B cell (primary cell): ENCODE measurements around the gene MYCBPAP.

Source experiments
- CTCF ChIP-seq: fragments of 200-600 bp; IDR thresholded peaks from one replicate; pipeline ENCODE4 v1.8.0; 2022; ENCODE audit warnings: antibody characterized with exemption, mild to moderate bottlenecking
- EZH2 ChIP-seq: IDR thresholded peaks from 2 replicates; pipeline ENCODE4 v1.6.1; 2012; ENCODE audit warnings: borderline replicate concordance, low read depth, mild to moderate bottlenecking, moderate library complexity, low read length; ENCODE audit not compliant: insufficient read depth, poor library complexity, severe bottlenecking

GRCh38 chr17:50518384-50519023, 10.3 kb downstream of the MYCBPAP start:
- TF ChIP-seq CTCF (no peak), EZH2 (no peak)
